ENCODE results near the gene IVL.

Gene IVL

DNA sequence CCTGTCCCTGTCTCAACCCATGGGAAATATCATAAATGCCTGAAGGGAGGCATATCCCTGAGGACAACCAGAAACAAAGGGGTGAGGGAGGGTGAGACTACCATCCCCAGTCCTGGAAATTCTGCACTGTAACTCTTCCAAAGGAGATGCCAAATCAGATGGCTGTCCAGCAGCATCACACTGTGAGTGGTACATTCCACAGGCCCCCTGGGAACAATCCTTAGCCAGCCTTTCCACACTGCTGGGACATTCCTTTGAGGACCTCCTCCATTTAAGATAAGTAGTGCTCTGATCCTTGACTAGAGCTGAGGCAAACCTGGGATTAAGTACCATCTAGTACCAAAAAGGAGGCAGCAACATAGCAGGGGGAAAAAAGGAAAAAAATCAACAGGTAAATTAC lies 10.7 kb downstream of the IVL start:
- no peaks in the 10 kb centered on the region for H3K4me1 ChIP-seq (ENCODE audit: control insufficient read depth in 2 of 2, insufficient read depth in 1 of 2, low read depth in 1 of 2, low read length in 2 of 2)
- no peaks in the 10 kb centered on the region for H3K9me3 ChIP-seq (replicated peaks in 1 of 2; ENCODE audit: control insufficient read depth in 2 of 2, insufficient read depth in 1 of 2, low read depth in 1 of 2, low read length in 2 of 2)
- no peak overlapping the region for H2AK5ac ChIP-seq (ENCODE audit: low read depth, low read length)
- no peak overlapping the region for H2BK5ac ChIP-seq (ENCODE audit: low read length)
- H4K91ac ChIP-seq (ENCODE audit: low read depth, low read length, poor library complexity): no peak overlapping the region
- no peak overlapping the region for H3K9ac ChIP-seq (ENCODE audit: low read depth, low read length, poor library complexity)
- no peak overlapping the region for H3K4me3 ChIP-seq (ENCODE audit: low read length in 2 of 2)
- H3K4me2 ChIP-seq (ENCODE audit: insufficient read depth, low read length, poor library complexity, severe bottlenecking): no peak overlapping the region
- no peak overlapping the region for H2BK120ac ChIP-seq (ENCODE audit: low read depth, low read length)
- no peak overlapping the region for H2BK15ac ChIP-seq (ENCODE audit: low read length)
- H3K27ac ChIP-seq (replicated peaks; ENCODE audit: low read length): no peak overlapping the region
- no peak overlapping the region for H3K14ac ChIP-seq (ENCODE audit: low read length)
- no peak overlapping the region for H3K4ac ChIP-seq (ENCODE audit: low read length)
- no peak overlapping the region for H4K8ac ChIP-seq (ENCODE audit: low read depth, low read length)
- H3K18ac ChIP-seq (ENCODE audit: low read length): no peak overlapping the region
- H3K79me1 ChIP-seq (ENCODE audit: low read depth, low read length): no peaks in the 10 kb centered on the region
- no peak overlapping the region for H2AFZ ChIP-seq (ENCODE audit: low read length)
- H3K36me3 ChIP-seq (replicated peaks in 1 of 2; ENCODE audit: control insufficient read depth in 2 of 2, insufficient read depth in 2 of 2, low read length in 2 of 2): no peaks in the 10 kb centered on the region
- no peak overlapping the region for H2BK12ac ChIP-seq (ENCODE audit: low read length)
- H3K27me3 ChIP-seq (ENCODE audit: control insufficient read depth in 3 of 3, insufficient read depth in 3 of 3, low read depth in 1 of 3, low read length in 3 of 3): no peaks in the 10 kb centered on the region
- DNase-seq (ENCODE audit: low spot score): no peak
- H3K23ac ChIP-seq (ENCODE audit: low read depth, low read length, poor library complexity): no peak overlapping the region

DNA sequence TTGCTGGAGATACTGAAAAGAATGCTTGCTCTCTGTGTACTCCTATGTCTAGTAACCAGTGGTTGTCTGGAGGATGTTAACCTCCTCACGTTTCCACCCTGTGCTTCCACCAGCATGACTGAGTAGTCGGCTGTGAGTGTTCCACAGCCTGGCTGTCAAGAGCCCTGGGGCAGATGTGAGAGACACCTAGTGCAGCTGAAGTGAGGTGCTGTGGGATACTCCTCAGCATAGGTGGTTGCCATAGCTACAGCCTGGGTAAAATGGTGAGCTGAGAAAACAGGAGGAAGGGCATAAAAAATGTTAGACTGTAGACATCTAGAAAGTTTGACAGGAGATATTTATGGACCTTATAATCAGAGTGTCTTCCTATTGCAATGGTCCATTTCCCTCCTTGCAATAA lies 15.8 kb downstream of the IVL start:
- no peak overlapping the region for H3K18ac ChIP-seq (ENCODE audit: low read length)
- no peak overlapping the region for H2BK120ac ChIP-seq (ENCODE audit: low read depth, low read length)
- no peak overlapping the region for H2BK12ac ChIP-seq (ENCODE audit: low read length)
- H2AFZ ChIP-seq (ENCODE audit: low read length): no peak overlapping the region
- H4K8ac ChIP-seq (ENCODE audit: low read depth, low read length): no peak overlapping the region
- no peak overlapping the region for H3K27ac ChIP-seq (replicated peaks; ENCODE audit: low read length)
- H3K4ac ChIP-seq (ENCODE audit: low read length): no peak overlapping the region
- no peak overlapping the region for H3K14ac ChIP-seq (ENCODE audit: low read length)
- no peak for DNase-seq (ENCODE audit: low spot score)
- no peaks in the 10 kb centered on the region for H3K27me3 ChIP-seq (ENCODE audit: control insufficient read depth in 3 of 3, insufficient read depth in 3 of 3, low read depth in 1 of 3, low read length in 3 of 3)
- H3K9me3 ChIP-seq (replicated peaks in 1 of 2; ENCODE audit: control insufficient read depth in 2 of 2, insufficient read depth in 1 of 2, low read depth in 1 of 2, low read length in 2 of 2): peaks cover 0 to 7% of the 10 kb centered on the region in 2 donors
- no peaks in the 10 kb centered on the region for H3K36me3 ChIP-seq (replicated peaks in 1 of 2; ENCODE audit: control insufficient read depth in 2 of 2, insufficient read depth in 2 of 2, low read length in 2 of 2)
- H2AK5ac ChIP-seq (ENCODE audit: low read depth, low read length): no peak overlapping the region
- H3K79me1 ChIP-seq (ENCODE audit: low read depth, low read length): no peaks in the 10 kb centered on the region
- H2BK15ac ChIP-seq (ENCODE audit: low read length): no peak overlapping the region
- no peak overlapping the region for H4K91ac ChIP-seq (ENCODE audit: low read depth, low read length, poor library complexity)
- H3K4me1 ChIP-seq (ENCODE audit: control insufficient read depth in 2 of 2, insufficient read depth in 1 of 2, low read depth in 1 of 2, low read length in 2 of 2): no peaks in the 10 kb centered on the region
- H3K4me3 ChIP-seq (ENCODE audit: low read length in 2 of 2): no peak overlapping the region
- no peak overlapping the region for H3K9ac ChIP-seq (ENCODE audit: low read depth, low read length, poor library complexity)
- WGBS, 2 donors (ENCODE audit: extremely low coverage in 2 of 2, insufficient read length in 2 of 2, insufficient replicate concordance in 1 of 2): no CpG with 5 or more reads among the region's 2 CpGs
- no peak overlapping the region for H3K4me2 ChIP-seq (ENCODE audit: insufficient read depth, low read length, poor library complexity, severe bottlenecking)
- no peak overlapping the region for H3K23ac ChIP-seq (ENCODE audit: low read depth, low read length, poor library complexity)
- H2BK5ac ChIP-seq (ENCODE audit: low read length): no peak overlapping the region

DNA sequence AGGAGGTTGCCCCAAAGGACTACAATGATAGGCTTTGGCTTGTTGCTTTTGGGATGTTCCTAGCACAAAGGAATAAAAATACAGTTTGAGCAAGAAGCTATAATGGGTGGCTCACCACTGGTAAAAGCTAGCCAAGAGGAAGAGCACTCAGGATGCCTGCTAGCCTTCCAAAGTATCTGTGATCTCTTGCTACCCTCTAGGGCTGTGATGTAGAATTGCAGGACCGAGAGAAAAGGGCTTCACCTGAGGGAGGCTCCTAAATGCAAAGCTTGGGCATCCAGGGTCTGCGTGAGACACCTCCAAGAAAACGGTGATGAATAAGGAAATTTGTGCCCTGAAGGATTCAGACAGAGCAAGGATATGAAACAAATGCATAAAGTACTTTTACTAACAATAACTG lies 17.7 kb downstream of the IVL start:
- peaks cover 0 to 7% of the 10 kb centered on the region in 2 donors for H3K9me3 ChIP-seq (replicated peaks in 1 of 2; ENCODE audit: control insufficient read depth in 2 of 2, insufficient read depth in 1 of 2, low read depth in 1 of 2, low read length in 2 of 2)
- no peak overlapping the region for H3K23ac ChIP-seq (ENCODE audit: low read depth, low read length, poor library complexity)
- H3K27me3 ChIP-seq (ENCODE audit: control insufficient read depth in 3 of 3, insufficient read depth in 3 of 3, low read depth in 1 of 3, low read length in 3 of 3): no peaks in the 10 kb centered on the region
- H2AFZ ChIP-seq (ENCODE audit: low read length): no peak overlapping the region
- no peak overlapping the region for H3K4me2 ChIP-seq (ENCODE audit: insufficient read depth, low read length, poor library complexity, severe bottlenecking)
- H3K14ac ChIP-seq (ENCODE audit: low read length): no peak overlapping the region
- H3K79me1 ChIP-seq (ENCODE audit: low read depth, low read length): no peaks in the 10 kb centered on the region
- no peak overlapping the region for H2BK12ac ChIP-seq (ENCODE audit: low read length)
- WGBS, 2 donors (ENCODE audit: extremely low coverage in 2 of 2, insufficient read length in 2 of 2, insufficient replicate concordance in 1 of 2): no CpG with 5 or more reads among the region's 3 CpGs
- no peaks in the 10 kb centered on the region for H3K4me1 ChIP-seq (ENCODE audit: control insufficient read depth in 2 of 2, insufficient read depth in 1 of 2, low read depth in 1 of 2, low read length in 2 of 2)
- no peak overlapping the region for H3K18ac ChIP-seq (ENCODE audit: low read length)
- no peak overlapping the region for H3K27ac ChIP-seq (replicated peaks; ENCODE audit: low read length)
- H3K4ac ChIP-seq (ENCODE audit: low read length): no peak overlapping the region
- no peak overlapping the region for H2AK5ac ChIP-seq (ENCODE audit: low read depth, low read length)
- no peak overlapping the region for H3K4me3 ChIP-seq (ENCODE audit: low read length in 2 of 2)
- no peak overlapping the region for H2BK5ac ChIP-seq (ENCODE audit: low read length)
- H4K91ac ChIP-seq (ENCODE audit: low read depth, low read length, poor library complexity): no peak overlapping the region
- no peak for DNase-seq (ENCODE audit: low spot score)
- H3K9ac ChIP-seq (ENCODE audit: low read depth, low read length, poor library complexity): no peak overlapping the region
- H4K8ac ChIP-seq (ENCODE audit: low read depth, low read length): no peak overlapping the region
- no peaks in the 10 kb centered on the region for H3K36me3 ChIP-seq (replicated peaks in 1 of 2; ENCODE audit: control insufficient read depth in 2 of 2, insufficient read depth in 2 of 2, low read length in 2 of 2)
- H2BK15ac ChIP-seq (ENCODE audit: low read length): no peak overlapping the region
- no peak overlapping the region for H2BK120ac ChIP-seq (ENCODE audit: low read depth, low read length)

- no peak overlapping the region for H2AFZ ChIP-seq (ENCODE audit: low read length)
- no peak overlapping the region for H2BK15ac ChIP-seq (ENCODE audit: low read length)
- H3K4me2 ChIP-seq (ENCODE audit: insufficient read depth, low read length, poor library complexity, severe bottlenecking): no peak overlapping the region
- no peak overlapping the region for H3K14ac ChIP-seq (ENCODE audit: low read length)
- H3K4ac ChIP-seq (ENCODE audit: low read length): no peak overlapping the region
- no peaks in the 10 kb centered on the region for H3K4me1 ChIP-seq (ENCODE audit: control insufficient read depth in 2 of 2, insufficient read depth in 1 of 2, low read depth in 1 of 2, low read length in 2 of 2)
- no peak overlapping the region for H3K27ac ChIP-seq (replicated peaks; ENCODE audit: low read length)
- H2BK5ac ChIP-seq (ENCODE audit: low read length): no peak overlapping the region
- H3K9me3 ChIP-seq (replicated peaks in 1 of 2; ENCODE audit: control insufficient read depth in 2 of 2, insufficient read depth in 1 of 2, low read depth in 1 of 2, low read length in 2 of 2): peaks cover 0 to 7% of the 10 kb centered on the region in 2 donors
- H3K27me3 ChIP-seq (ENCODE audit: control insufficient read depth in 3 of 3, insufficient read depth in 3 of 3, low read depth in 1 of 3, low read length in 3 of 3): no peaks in the 10 kb centered on the region
- no peak overlapping the region for H3K4me3 ChIP-seq (ENCODE audit: low read length in 2 of 2)
- no peaks in the 10 kb centered on the region for H3K79me1 ChIP-seq (ENCODE audit: low read depth, low read length)
- no peaks in the 10 kb centered on the region for H3K36me3 ChIP-seq (replicated peaks in 1 of 2; ENCODE audit: control insufficient read depth in 2 of 2, insufficient read depth in 2 of 2, low read length in 2 of 2)
- H4K8ac ChIP-seq (ENCODE audit: low read depth, low read length): no peak overlapping the region
- no peak overlapping the region for H2BK120ac ChIP-seq (ENCODE audit: low read depth, low read length)
- no peak overlapping the region for H3K9ac ChIP-seq (ENCODE audit: low read depth, low read length, poor library complexity)
- H3K18ac ChIP-seq (ENCODE audit: low read length): no peak overlapping the region
- no peak overlapping the region for H4K91ac ChIP-seq (ENCODE audit: low read depth, low read length, poor library complexity)
- no peak overlapping the region for H2AK5ac ChIP-seq (ENCODE audit: low read depth, low read length)
- H2BK12ac ChIP-seq (ENCODE audit: low read length): no peak overlapping the region
- no CpG with 5 or more reads among the region's 3 CpGs for WGBS, 2 donors (ENCODE audit: extremely low coverage in 2 of 2, insufficient read length in 2 of 2, insufficient replicate concordance in 1 of 2)
- no peak for DNase-seq (ENCODE audit: low spot score)
- no peak overlapping the region for H3K23ac ChIP-seq (ENCODE audit: low read depth, low read length, poor library complexity)
These were observed 20.3 kb downstream of the IVL start for GRCh38 chr1:152928671-152929070.

All from neuronal stem cell (in vitro differentiated cells).